ENCODE data around the gene GRN. TPM values are rescaled to one million over a fixed set of nuclear protein-coding genes. Genes with fewer than 3 reads are reported as not detected.

The GRN gene
- total RNA-seq, 4 donors from 2014 or later = 546 to 1,119 (median 694) TPM

DNA sequence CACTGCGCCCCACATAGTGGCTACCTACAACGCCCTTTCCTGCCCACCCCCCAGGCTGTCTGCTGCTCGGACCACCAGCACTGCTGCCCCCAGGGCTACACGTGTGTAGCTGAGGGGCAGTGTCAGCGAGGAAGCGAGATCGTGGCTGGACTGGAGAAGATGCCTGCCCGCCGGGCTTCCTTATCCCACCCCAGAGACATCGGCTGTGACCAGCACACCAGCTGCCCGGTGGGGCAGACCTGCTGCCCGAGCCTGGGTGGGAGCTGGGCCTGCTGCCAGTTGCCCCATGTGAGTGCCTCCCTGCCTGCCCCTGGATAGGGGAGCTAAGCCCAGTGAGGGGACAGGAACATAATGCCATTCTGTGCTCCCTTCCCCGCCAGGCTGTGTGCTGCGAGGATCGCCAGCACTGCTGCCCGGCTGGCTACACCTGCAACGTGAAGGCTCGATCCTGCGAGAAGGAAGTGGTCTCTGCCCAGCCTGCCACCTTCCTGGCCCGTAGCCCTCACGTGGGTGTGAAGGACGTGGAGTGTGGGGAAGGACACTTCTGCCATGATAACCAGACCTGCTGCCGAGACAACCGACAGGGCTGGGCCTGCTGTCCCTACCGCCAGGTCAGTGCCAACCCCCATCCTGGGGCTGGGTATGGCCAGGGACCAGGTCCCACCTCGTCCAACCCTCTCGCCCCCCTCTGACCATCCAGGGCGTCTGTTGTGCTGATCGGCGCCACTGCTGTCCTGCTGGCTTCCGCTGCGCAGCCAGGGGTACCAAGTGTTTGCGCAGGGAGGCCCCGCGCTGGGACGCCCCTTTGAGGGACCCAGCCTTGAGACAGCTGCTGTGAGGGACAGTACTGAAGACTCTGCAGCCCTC, 7.1 kb downstream of the GRN start:
- intact Hi-C loops (cut with DNase I; ENCODE audit: low total_unique reads) (no loop called here), in situ Hi-C loops (cut with MboI; ENCODE audit: low pct_ligation_motif_present in 1 of 4, low pct_unique_long_range_greater_than_20kb in 1 of 4, low sequenced_read_pairs in 3 of 4) (no loop called here)
- 85% methylated on average over 35 of the region's 36 CpGs; no CpG with 5 or more reads in 1 of the 2 donors for WGBS, 2 donors (ENCODE audit: low coverage in 1 of 2)

DNA sequence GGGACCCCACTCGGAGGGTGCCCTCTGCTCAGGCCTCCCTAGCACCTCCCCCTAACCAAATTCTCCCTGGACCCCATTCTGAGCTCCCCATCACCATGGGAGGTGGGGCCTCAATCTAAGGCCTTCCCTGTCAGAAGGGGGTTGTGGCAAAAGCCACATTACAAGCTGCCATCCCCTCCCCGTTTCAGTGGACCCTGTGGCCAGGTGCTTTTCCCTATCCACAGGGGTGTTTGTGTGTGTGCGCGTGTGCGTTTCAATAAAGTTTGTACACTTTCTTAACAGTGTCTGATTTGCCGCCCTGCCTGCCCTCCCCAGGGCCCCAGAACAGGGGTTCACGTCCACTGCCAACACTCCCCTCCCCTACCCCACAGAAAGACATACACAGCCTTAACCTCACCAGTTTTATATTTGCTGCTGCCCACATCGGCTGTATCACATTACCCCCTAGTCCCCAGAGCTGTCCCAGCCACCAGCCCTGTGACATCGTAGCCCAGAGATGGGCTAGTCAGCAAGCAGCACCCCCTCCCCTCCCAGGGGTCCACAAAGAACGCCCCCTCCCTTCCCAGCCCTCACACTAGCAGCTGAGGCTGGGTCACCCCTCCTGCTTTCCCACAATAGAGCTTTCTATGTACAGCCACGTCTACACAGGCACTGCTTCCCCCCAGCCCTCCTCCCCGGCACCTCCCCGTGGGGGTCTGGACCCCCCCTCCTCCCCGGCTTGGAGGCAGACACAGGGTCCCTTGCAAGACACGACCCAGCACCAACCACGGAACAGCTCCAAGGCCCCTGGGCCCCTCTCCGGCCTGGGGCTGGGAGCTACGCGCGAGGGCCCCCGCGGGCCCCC, 7.9 kb downstream of the GRN start:
- Histone ChIP-seq H3K9me3 (no peaks in the 10 kb centered on the region), H3K36me3 (peaks cover 0 to 9% (median 0%) of the 10 kb centered on the region in 4 donors), H3K27me3 (peaks cover 6% of the 10 kb centered on the region), H3K27ac (peak overlapping the region in 2 of 4 donors; percentile 42 to 48), H3K4me1 (peaks cover 0 to 7% (median 3%) of the 10 kb centered on the region in 4 donors), H3K4me3 (peak overlapping the region in 3 of 4 donors; percentile 29 to 50 (median 36))
- WGBS, 2 donors (ENCODE audit: low coverage in 1 of 2) = 77% methylated on average over 13 of the region's 22 CpGs; no CpG with 5 or more reads in 1 of the 2 donors
- in situ Hi-C loops (cut with MboI; ENCODE audit: low pct_ligation_motif_present in 1 of 4, low pct_unique_long_range_greater_than_20kb in 1 of 4, low sequenced_read_pairs in 3 of 4) = no loop called here
- DNase-seq = no peak
- TF ChIP-seq, protein P1, sequence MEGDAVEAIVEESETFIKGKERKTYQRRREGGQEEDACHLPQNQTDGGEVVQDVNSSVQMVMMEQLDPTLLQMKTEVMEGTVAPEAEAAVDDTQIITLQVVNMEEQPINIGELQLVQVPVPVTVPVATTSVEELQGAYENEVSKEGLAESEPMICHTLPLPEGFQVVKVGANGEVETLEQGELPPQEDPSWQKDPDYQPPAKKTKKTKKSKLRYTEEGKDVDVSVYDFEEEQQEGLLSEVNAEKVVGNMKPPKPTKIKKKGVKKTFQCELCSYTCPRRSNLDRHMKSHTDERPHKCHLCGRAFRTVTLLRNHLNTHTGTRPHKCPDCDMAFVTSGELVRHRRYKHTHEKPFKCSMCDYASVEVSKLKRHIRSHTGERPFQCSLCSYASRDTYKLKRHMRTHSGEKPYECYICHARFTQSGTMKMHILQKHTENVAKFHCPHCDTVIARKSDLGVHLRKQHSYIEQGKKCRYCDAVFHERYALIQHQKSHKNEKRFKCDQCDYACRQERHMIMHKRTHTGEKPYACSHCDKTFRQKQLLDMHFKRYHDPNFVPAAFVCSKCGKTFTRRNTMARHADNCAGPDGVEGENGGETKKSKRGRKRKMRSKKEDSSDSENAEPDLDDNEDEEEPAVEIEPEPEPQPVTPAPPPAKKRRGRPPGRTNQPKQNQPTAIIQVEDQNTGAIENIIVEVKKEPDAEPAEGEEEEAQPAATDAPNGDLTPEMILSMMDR (IDR thresholded peaks at IDR 0.05) = no peak
- TF ChIP-seq EP300 (IDR thresholded peaks at IDR 0.05; ENCODE audit: low read depth) (no peak), POLR2A (IDR thresholded peaks at IDR 0.05) (no peak), POLR2AphosphoS5 (IDR thresholded peaks at IDR 0.05) (no peak)
- intact Hi-C loops (cut with DNase I; ENCODE audit: low total_unique reads) = no loop called here

More for the DNA sequence above, 7.1 kb downstream of the GRN start:
- DNase-seq = no peak
- Histone ChIP-seq H3K36me3 (peaks cover 0 to 9% (median 0%) of the 10 kb centered on the region in 4 donors), H3K27ac (no peak overlapping the region), H3K4me1 (peaks cover 0 to 11% (median 6%) of the 10 kb centered on the region in 4 donors), H3K9me3 (no peaks in the 10 kb centered on the region), H3K27me3 (peaks cover 6% of the 10 kb centered on the region), H3K4me3 (no peak overlapping the region)
- TF ChIP-seq, protein P1 (IDR thresholded peaks at IDR 0.05) = no peak
- TF ChIP-seq POLR2AphosphoS5 (IDR thresholded peaks at IDR 0.05) = no peak
- no peak for TF ChIP-seq EP300 (IDR thresholded peaks at IDR 0.05; ENCODE audit: low read depth)
- TF ChIP-seq POLR2A (IDR thresholded peaks at IDR 0.05) = no peak

DNA sequence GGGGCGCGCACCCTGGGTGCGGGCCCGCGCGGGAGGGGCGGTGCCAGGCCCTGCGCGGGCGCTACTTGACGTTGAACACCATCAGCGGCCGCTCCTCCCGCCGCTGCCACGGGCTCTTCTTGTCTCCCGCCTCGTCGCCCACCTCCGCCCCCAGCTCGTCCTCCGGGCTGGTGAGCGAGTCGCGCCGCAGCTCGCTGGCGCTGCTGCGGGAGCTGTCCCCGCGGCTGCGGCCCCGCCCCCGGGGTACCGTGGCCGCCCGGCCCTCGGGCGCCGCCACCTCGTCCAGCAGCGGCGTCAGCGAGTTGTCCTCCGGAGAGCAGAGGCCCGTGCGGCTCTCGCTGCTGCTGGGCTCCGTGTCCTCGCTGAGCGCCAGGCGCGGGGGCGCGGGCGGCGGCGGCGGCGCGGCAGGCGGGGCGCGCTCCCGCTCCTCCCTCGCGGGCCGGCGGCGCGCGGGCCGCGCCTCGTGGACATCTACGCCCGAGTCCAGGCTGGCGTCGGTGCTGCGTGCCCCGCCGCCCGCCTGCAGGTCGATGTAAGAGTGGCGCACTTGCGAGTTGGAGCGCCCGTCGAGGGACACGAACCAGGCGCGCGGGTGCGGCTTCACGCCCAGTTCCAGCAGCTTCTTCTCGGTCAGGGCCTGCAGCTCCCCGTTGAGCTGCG, 8.7 kb downstream of the GRN start:
- peaks cover 0 to 7% (median 3%) of the 10 kb centered on the region in 4 donors for H3K4me1 ChIP-seq
- peak overlapping the region in 3 of 4 donors; percentile 21 to 48 (median 42) for H3K27ac ChIP-seq
- DNase-seq = peak; percentile 41
- in situ Hi-C loops (cut with MboI; ENCODE audit: low pct_ligation_motif_present in 1 of 4, low pct_unique_long_range_greater_than_20kb in 1 of 4, low sequenced_read_pairs in 3 of 4) = no loop called here
- intact Hi-C loops (cut with DNase I; ENCODE audit: low total_unique reads) = no loop called here
- WGBS, 2 donors (ENCODE audit: low coverage in 1 of 2) = no CpG with 5 or more reads among the region's 98 CpGs
- H3K4me3 ChIP-seq = peak overlapping the region in 3 of 4 donors; percentile 29 to 50 (median 36)
- H3K9me3 ChIP-seq = no peaks in the 10 kb centered on the region
- peaks cover 0 to 9% (median 0%) of the 10 kb centered on the region in 4 donors for H3K36me3 ChIP-seq
- peaks cover 6% of the 10 kb centered on the region for H3K27me3 ChIP-seq
- no peak for TF ChIP-seq POLR2AphosphoS5 (IDR thresholded peaks at IDR 0.05)
- TF ChIP-seq, protein P1 (IDR thresholded peaks at IDR 0.05) = no peak
- no peak for TF ChIP-seq POLR2A (IDR thresholded peaks at IDR 0.05)
- TF ChIP-seq EP300 (IDR thresholded peaks at IDR 0.05; ENCODE audit: low read depth) = no peak
